Thyroid gland (tissue), 4 donors: ENCODE measurements around the gene REG3A. TPM values are rescaled to one million over a fixed set of nuclear protein-coding genes. Genes with fewer than 3 reads are reported as not detected.

Experiments used
- DNase-seq, 2 donors: peaks; one replicate each; pipeline ENCODE4 v3.0.0-alpha.2; 2019
- H3K27ac ChIP-seq, 3 donors: fragments of 200-600 bp; sonication (generic); 1 replicate in 2 of 3; 2 replicates in 1 of 3; pipeline ENCODE4 v1.5.1; 2016 to 2019; ENCODE audit warnings: mild to moderate bottlenecking in 1 of 3, moderate library complexity in 1 of 3
- H3K27me3 ChIP-seq: fragments of 200-600 bp; sonication (generic); one replicate; pipeline ENCODE4 v1.5.1; 2019
- H3K36me3 ChIP-seq, 2 donors: fragments of 200-600 bp; sonication (generic); one replicate each; pipeline ENCODE4 v1.5.1; 2016 to 2019
- H3K4me1 ChIP-seq, 2 donors: fragments of 200-600 bp; sonication (generic); one replicate each; pipeline ENCODE4 v1.5.1; 2017 to 2019
- H3K4me3 ChIP-seq, 3 donors: fragments of 200-600 bp; sonication (generic); replicated peaks in 1 of 3; 1 replicate in 2 of 3; 2 replicates in 1 of 3; pipeline ENCODE4 v1.5.1; 2016; ENCODE audit warnings: mild to moderate bottlenecking in 1 of 3
- H3K9me3 ChIP-seq: fragments of 200-600 bp; sonication (generic); one replicate; pipeline ENCODE4 v1.5.1; 2017
- CTCF ChIP-seq, 6 experiments: fragments of 200-600 bp in 3 of 6; fragments of 450-650 bp in 3 of 6; sonication (generic) in 3 of 6; IDR thresholded peaks; one replicate each; pipeline ENCODE4 v1.5.1; 2016 to 2019; ENCODE audit warnings: antibody characterized with exemption in 6 of 6, mild to moderate bottlenecking in 2 of 6, inconsistent platforms in 1 of 6, moderate library complexity in 1 of 6
- POLR2A ChIP-seq, 2 donors: fragments of 450-650 bp; IDR thresholded peaks; one replicate each; pipeline ENCODE4 v1.6.1; 2017; ENCODE audit warnings: antibody characterized with exemption in 2 of 2, mild to moderate bottlenecking in 2 of 2, moderate library complexity in 1 of 2
- WGBS, 2 donors: methylation state at CpG; one replicate each; pipeline ENCODE4 v1.1.5; 2017; 5-methylcytosine and 5-hydroxymethylcytosine counted together
- intact Hi-C: fragments of 100-400 bp; cut with DNase I; formaldehyde crosslinking; loops from one replicate; pipeline ENCODE4 v1.15.1; 2023
- total RNA-seq, 4 donors: library from RNA; depleted of rRNA; stranded (reverse); fragments of >200 nt; gene quantifications; one replicate each; pipeline ENCODE4 v1.2.3, GENCODE V29; 2016

Gene REG3A
- not detected for total RNA-seq

DNA sequence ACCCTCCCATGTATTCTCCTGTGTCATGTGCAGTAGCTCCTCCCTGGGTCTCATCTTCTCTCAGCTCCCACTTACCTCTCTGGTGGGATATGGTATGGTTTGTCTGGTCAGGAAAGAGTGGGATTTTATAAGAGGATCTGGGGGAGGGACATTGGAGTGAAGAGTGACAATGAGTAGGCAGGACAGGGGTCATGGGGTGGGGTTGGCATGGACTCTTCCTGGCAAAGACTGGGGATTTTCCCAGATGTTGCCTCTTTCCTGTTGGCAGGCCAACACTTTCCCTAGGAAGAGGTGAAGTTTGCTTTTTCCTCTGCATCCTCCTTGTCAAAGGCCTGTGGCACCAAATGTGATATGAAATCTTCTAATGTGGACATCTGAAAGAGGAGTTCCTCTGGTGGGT lies at the start of gene REG3A:
Gene REG3A (minus strand): TSS at position 101 of the 400 bp plus-strand sequence. CDS start 348 bp downstream, outside the sequence.
- intact Hi-C loops = no loop called here

GRCh38 chr2:79200762-79201161 lies 41.2 kb upstream of the REG3A start:
- TF ChIP-seq POLR2A (IDR thresholded peaks at IDR 0.05) (no peak), CTCF (IDR thresholded peaks at IDR 0.05) (no peak)
- no peak for DNase-seq
- Histone ChIP-seq H3K27ac (no peak overlapping the region), H3K36me3 (no peaks in the 10 kb centered on the region), H3K9me3 (no peaks in the 10 kb centered on the region), H3K4me1 (no peaks in the 10 kb centered on the region), H3K4me3 (no peak overlapping the region), H3K27me3 (no peaks in the 10 kb centered on the region)
- intact Hi-C loops = no loop called here
- WGBS, 2 donors = 71 to 76% methylated on average over 1 of the region's 1 CpG

More for the DNA sequence above, at the start of gene REG3A:
- Histone ChIP-seq H3K27ac (no peak within 1 kb of the TSS), H3K36me3 (no peaks in the 10 kb centered on the region), H3K4me3 (no peak within 1 kb of the TSS), H3K9me3 (no peaks in the 10 kb centered on the region), H3K27me3 (no peaks in the 10 kb centered on the region), H3K4me1 (no peaks in the 10 kb centered on the region)
- no peak for DNase-seq
- TF ChIP-seq CTCF (IDR thresholded peaks at IDR 0.05) = no peak
- no peak for TF ChIP-seq POLR2A (IDR thresholded peaks at IDR 0.05)

GRCh38 chr2:79191816-79192215 lies 32.3 kb upstream of the REG3A start:
- Histone ChIP-seq H3K9me3 (no peaks in the 10 kb centered on the region), H3K27me3 (no peaks in the 10 kb centered on the region), H3K4me3 (no peak overlapping the region), H3K27ac (no peak overlapping the region), H3K36me3 (no peaks in the 10 kb centered on the region), H3K4me1 (no peaks in the 10 kb centered on the region)
- 69 to 71% methylated on average over 7 of the region's 7 CpGs for WGBS, 2 donors
- no peak for TF ChIP-seq CTCF (IDR thresholded peaks at IDR 0.05)
- TF ChIP-seq POLR2A (IDR thresholded peaks at IDR 0.05) = no peak
- intact Hi-C loops = no loop called here
- DNase-seq = no peak

- TF ChIP-seq POLR2A (IDR thresholded peaks at IDR 0.05) (no peak), CTCF (IDR thresholded peaks at IDR 0.05) (no peak)
- H3K27ac ChIP-seq = no peak overlapping the region
- no peaks in the 10 kb centered on the region for H3K36me3 ChIP-seq
- no peaks in the 10 kb centered on the region for H3K27me3 ChIP-seq
- H3K4me3 ChIP-seq = no peak overlapping the region
- no peak for DNase-seq
- WGBS, 2 donors = 75 to 76% methylated on average over 1 of the region's 1 CpG
- intact Hi-C loops = no loop called here
- no peaks in the 10 kb centered on the region for H3K9me3 ChIP-seq
- H3K4me1 ChIP-seq = no peaks in the 10 kb centered on the region
Measured at GRCh38 chr2:79191081-79191480, 31.5 kb upstream of the REG3A start.

- Histone ChIP-seq H3K27ac (no peak overlapping the region), H3K36me3 (no peaks in the 10 kb centered on the region), H3K4me3 (no peak overlapping the region), H3K9me3 (no peaks in the 10 kb centered on the region), H3K27me3 (no peaks in the 10 kb centered on the region), H3K4me1 (no peaks in the 10 kb centered on the region)
- TF ChIP-seq CTCF (IDR thresholded peaks at IDR 0.05) = no peak
- no peak for TF ChIP-seq POLR2A (IDR thresholded peaks at IDR 0.05)
- WGBS, 2 donors = 18 to 28% methylated on average over 3 of the region's 3 CpGs
- intact Hi-C loops = no loop called here
- no peak for DNase-seq
Measured at GRCh38 chr2:79189465-79189864, 29.9 kb upstream of the REG3A start.
